ENCODE measurements around the gene LCLAT1.

LCLAT1 gene

DNA sequence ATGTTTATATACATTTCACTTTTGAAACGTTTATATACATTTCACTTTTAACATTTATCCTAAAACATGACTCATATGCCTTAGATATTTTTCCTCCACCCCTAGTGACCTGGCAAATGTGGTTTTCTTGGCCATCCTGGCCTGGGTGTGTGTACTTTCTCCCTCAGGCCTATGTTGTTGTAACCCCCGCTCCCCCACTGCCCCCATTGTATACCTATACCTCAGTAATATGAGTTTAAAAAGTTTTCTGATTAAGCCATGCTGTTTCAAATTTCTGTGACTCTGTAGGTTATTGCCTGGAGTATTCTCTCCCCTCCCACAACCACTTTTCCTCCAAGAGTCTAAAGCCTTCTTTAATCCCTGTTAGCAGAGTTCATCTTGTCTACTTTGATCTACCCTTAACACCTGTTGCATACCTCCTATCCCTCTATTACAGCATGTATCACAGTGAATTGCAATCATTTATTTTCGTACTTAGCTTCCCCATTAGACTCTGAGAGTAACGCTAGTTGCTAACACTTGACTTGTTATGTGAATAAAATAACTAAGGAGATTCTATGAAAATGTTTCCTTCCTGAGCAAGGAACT is 67.9 kb downstream of the LCLAT1 start:
- DNase-seq (ENCODE audit: low spot score): no peak

DNA sequence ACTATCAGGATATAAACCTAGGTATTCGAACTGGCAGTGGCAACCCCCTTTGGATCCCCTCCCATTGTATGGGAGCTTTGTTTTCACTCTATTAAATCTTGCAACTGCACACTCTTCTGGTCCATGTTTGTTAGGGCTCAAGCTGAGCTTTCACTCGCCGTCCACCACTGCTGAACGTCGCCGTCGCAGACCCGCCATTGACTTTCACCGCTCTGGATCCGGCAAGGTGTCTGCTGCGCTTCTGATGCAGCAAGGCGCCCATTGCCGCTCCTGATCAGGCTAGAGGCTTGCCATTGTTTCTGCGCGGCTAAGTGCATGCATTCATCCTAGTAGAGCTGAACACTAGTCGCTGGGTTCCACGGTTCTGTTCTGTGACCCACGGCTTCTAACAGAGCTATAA is 69.1 kb downstream of the LCLAT1 start:
- no peak for DNase-seq (ENCODE audit: low spot score)

DNA sequence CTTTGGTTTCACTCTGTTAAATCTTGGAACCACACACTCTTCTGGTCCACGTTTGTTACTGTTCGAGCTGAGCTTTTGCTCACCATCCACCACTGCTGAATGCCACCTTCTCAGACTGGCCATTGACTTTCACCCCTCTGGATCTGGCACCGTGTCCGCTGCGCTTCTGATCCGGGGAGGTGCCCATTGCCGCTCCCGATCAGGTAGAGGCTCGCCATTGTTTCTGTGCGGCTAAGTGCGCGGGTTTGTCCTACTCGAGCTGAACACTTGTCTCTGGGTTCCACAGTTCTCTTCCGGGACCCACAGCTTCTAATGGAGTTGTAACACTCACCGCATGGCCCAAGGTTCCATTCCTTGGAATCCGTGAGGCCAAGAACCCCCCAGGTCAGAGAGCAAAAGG is 72.8 kb downstream of the LCLAT1 start:
- DNase-seq (ENCODE audit: low spot score): no peak

DNA sequence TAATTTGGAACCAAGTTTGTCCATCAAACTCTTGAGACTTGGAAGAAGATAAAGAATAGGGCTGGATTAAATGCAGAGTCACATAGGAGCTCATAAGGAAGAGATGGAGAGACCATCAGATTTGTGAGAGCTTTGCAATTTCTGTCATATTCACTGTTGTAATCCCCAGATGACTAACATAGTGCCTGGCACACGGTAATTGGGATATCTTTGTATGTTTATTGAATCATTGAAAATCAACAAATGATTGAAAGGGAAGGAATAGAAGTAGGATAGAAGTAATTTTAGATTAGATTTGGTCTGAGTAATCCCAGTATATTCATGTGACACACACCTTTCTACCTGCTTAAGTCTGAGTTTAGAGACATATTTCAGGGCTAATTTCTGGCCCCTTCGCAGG is 75.4 kb downstream of the LCLAT1 start:
- no peak for DNase-seq (ENCODE audit: low spot score)

DNA sequence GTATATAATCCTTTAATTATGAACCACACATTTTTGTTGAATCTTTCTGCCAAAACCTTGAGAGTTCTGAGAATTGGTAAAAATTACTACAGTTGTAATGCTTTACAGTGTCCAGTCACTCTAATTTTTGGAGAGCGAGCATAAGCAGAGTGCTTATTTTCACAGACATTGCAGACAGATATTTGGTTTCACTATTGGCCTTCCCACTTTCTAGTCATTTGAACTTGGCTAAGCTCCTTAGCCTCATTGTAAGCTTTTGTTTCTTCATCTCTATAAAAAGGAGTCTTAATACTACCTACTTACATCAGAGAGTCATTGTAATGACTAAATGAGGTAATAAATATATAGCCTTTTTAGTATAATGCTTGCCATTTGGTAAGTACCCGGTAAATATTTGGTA is 80.4 kb downstream of the LCLAT1 start:
- DNase-seq (ENCODE audit: low spot score): no peak

DNA sequence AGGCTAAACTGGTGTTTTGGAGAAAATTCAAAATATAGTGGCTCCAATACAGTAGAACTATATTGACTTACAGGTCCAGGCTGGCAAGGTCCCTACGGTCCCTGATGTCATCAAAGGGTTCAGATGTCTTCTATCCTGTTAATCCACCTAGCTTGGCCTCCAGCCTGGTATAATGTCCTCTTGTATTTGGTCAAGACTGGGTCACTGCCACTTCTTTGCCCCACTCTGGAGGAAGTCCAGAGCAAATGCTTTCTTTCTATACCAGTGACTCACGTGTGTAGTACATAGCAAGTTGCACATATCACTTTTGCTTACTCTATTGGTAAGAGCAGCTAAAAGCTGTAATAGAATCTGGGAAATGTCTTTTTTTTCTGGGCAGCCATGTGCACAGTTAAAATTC is 80.8 kb downstream of the LCLAT1 start:
- DNase-seq (ENCODE audit: low spot score): no peak

DNA sequence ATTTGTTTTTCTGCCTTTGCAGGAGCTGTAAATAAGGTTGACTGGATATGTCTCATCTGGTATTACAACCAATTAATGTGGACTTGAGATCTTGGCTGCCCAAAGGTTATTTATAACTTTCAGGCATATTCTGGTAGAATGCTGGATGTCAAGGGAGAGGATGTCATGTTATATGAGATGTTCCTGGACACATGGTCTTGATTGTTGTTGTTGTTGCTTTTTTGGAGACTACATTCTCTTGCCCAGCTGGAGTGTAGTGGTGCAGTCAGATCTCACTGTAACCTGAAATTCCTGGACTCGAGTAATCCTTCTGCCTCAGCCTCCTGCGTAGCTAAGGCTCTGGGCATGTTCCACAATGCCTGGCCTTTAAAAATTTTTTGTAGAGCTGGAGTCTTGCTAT is 83.3 kb downstream of the LCLAT1 start:
- no peak for DNase-seq (ENCODE audit: low spot score)

DNA sequence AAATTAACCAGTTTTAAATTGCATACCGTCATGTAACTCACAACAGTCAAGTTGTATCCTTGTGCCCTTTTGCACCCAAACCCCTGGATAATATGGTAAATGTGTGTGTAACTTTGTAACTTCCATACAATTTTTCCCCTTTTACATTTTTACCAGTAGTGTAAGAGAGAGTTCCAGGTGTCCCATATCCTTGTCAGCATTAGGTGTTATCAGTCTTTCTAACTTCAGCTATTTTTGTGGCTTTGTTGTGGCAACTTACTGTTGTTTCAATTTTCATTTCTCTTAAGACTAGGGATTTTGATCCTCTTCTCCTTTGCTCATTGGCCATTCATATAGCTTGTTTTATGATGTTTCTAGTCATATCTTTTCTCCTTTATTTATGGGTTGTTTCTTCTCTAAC is 94.6 kb downstream of the LCLAT1 start:
- DNase-seq (ENCODE audit: low spot score): no peak

DNA sequence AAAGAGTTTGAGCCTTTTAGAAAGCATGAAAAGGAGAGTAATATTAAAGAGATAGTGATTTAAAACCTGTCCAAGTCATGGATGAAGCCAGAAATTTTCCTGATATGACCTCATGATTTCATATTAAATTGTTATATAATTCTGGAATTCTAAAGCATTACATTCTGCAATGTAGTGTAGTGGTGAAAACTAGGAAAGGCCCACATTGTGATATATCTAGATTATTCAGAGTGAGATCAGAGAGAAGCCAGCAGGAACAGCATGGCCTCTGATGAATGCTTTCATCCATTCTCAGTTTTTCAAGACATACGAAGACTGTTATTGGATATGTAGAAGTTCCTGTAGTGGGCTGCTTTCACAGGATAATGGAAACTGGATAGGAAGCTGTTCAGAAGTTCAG is 98.8 kb downstream of the LCLAT1 start:
- DNase-seq (ENCODE audit: low spot score): no peak

DNA sequence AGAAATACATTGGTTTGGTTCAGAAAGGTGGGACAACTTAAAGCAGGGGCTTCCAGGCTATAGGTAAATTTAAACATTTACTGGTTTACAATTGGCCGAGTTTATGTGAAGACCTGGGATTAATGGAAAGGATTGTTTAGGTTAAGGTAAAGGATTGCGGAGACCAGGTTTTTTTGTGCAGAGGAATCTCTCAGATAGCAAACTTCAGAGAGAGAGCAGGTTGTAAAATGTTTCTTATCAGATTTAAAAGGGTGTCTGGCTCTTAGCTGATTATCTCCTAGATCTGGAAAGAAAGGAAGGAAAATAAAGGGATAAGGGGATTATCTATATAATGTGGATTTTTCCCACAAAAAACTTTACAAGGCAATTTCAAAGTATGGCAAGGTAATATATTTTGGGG is 101.3 kb downstream of the LCLAT1 start:
- DNase-seq (ENCODE audit: low spot score): no peak

DNA sequence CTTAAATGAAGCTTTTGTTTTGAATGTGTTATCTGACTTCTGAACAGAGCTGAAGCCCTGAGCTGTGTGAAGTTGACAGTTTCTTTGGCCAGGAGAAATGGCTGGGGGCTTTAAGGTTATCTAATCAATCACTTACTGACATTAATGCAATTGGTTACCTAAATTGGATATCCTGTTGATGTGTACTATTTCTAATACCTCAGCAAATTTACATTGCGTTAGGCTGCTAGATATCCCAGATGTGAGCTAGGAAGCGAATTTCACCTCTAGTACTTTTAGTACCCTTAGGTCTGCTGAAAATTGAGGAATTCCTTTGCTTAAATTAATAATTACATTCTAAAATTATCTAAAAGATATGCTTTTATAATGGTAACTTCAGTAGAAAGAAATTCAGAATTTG is 102.0 kb downstream of the LCLAT1 start:
- no peak for DNase-seq (ENCODE audit: low spot score)

DNA sequence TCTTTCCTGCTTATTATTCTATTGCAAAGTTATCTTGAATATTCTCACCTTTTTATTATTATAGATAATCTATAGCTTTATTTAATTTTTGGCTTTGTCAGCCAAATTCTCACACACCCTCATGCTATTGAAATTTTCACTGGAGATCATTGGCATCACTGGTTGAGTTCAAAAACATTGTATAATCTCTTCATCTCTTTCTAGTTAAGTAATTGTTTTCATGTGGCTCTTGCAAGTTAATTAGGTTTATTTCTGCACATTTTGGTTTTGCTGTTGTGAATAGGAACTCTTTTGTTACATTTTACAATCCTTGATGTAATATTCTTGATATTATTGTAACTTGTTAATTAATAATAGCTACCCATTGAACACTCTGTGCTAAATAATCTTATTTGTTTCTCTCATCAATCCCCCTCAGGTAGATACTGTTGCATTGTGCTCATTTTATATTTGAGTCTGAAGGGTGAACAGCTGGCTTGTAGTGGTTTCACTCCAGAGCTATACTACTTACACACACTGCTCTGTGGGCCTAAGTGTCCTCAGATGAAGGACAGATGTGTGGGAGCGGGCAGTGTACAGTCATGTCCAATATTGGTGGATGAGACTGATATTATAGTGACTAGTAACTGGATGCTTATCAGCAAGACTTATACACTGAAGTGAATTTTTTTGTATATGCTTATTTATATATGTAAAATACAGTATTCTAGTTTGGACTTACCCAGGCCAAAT is 112.7 kb downstream of the LCLAT1 start:
- DNase-seq (ENCODE audit: low spot score): no peak

DNA sequence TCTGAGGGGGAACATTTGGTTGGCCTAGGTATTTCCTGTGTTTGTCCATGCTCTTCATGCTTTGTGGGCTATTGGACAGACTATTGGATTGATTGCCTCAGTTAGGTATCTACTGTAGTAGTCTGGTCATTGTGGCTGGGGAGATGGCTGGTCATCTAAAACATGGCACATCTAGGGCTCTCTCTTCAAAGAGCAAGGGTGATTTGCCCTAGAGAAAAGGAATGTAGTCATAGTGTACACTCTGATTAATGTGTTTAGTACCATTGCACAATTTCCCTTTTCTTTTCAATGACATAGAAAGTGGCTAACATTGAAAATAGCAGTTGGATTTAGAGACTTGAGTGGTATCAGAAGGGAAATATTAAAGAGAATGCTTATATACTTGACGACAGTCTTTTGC is 114.3 kb downstream of the LCLAT1 start:
- DNase-seq (ENCODE audit: low spot score): no peak

DNA sequence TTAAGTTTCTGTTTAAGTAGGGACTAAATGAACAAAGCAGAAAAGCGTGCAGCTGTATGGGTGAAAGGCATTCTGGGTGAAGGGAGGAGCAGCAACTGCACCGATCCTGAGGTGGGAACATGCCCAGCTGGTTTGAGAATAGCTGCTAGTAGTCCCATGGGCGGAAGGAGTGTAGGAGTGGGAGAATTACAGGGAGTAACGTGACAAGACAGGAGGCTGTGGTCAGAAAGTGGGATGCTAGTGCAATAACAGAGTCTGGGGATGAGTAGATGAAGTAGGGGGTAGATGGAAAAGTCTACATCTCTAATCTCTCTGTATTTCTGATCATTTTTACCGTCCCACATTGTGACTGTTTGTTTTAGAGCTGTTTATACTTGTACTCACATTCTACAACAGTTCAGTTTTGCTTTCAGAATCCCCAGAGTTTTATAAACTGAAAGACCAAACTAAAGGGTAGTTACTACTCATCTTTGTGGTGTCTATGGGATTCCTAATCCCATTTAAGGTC is 118.9 kb downstream of the LCLAT1 start:
- DNase-seq (ENCODE audit: low spot score): no peak

DNA sequence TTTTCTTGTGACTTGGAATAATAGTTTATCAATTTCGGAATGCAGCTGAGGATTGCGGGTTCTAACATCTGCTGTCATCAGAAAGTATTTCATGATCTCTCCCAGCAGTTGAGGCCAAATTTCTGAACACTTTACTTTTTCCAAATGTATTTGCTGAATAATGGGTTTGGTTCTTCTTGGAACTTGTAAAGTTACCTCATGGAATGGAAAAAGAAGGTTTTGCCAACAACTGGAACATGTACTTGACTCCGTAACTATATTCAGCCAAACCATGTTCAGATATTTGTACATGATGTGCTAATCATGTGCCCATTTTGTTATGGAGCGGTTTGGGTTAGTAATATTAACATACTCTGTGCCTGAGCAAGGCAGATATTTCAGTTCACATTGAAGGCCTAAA is 119.6 kb downstream of the LCLAT1 start:
- no peak for DNase-seq (ENCODE audit: low spot score)

DNA sequence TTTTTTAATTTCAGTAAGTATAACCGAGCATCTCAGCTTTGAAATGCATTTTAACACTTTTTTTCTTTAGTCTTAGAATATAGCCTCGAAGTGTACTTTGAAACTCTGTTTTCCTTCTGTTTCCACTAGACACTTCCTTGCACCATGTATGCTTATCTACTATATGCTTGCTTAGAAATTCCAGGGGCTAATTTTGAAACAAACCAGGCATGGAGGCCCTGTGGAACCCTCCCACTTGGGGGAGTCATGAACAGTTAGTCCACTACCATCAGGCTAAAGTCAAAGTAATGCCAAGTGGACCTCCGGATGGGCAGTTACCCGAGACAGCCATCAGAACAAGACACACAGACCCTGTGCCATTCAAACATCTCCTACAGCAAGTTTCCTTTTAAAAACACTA is 120.3 kb downstream of the LCLAT1 start:
- DNase-seq (ENCODE audit: low spot score): no peak

DNA sequence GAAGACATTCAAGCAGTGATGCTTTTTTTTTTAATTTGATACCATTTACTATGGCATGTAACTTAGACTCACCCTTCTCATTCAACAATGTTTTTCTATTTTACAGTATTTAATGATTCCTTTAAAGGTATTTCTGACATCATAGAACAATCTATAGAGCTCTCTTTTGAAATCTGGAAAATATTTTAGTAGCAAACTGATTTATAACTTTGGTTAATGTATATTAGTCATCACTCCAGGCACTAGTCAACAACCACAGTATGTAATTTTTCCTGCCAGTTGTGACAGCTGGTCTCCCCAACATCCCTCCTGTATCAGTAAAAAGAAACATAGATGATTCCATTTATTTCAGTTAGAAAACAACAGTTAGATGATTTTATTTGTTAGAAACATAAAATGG is 122.9 kb downstream of the LCLAT1 start:
- DNase-seq (ENCODE audit: low spot score): no peak

DNA sequence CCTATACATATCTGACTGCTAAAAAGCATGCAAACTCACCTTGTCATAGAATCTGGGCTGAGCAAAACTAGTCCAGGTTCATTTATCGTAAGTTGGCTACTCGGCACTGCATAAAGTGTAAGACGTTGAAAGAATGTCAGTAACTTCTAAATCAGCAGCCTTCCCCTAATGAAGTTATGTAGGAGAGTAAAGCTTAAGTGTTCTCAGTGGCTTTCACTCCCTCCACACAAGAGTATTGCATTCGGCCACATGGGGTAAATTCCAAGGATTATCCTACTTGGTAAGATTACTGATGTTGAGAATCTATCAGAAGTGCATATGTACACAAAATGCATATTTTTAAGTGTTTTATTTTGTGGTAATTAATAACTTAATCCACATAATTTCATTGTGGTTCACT is 130.1 kb downstream of the LCLAT1 start:
- no peak for DNase-seq (ENCODE audit: low spot score)

DNA sequence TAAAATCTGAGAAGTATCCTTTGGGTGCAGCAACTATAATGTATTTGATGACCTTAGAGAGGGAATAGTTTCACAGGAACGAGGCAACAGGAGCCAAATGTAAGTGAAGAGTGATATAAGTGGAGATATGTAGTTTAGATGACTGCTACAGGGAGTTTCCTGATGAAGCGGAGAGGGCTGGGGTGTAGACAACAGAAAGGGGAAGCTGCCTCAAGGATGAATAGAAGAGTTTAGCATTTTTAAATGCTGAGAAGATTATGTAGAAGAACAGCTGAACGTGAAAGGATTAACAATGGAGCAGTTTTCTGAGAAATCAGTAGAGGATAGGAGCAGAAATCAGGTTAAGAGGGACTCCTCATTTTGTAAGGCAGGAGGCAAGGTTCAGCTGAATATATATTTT is 133.3 kb downstream of the LCLAT1 start:
- DNase-seq (ENCODE audit: low spot score): no peak

DNA sequence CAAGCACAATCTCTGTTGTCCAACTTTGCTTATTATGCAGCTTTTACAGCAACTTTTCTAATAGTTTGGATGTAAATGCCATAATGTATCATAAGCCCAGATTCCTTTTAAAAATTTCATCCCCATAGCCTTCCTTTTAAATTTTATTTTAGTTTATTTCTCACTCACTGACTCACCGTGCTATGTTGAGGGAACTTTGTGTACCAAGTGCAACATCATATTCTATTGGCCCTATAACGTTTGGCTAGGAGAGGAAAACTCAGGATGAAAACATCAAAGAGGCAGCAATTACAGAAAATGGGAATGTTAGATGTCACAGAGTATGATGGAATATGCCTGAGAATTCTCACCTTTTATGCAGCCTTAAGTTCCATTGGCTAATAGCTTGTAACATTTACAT is 135.5 kb downstream of the LCLAT1 start:
- DNase-seq (ENCODE audit: low spot score): no peak

DNA sequence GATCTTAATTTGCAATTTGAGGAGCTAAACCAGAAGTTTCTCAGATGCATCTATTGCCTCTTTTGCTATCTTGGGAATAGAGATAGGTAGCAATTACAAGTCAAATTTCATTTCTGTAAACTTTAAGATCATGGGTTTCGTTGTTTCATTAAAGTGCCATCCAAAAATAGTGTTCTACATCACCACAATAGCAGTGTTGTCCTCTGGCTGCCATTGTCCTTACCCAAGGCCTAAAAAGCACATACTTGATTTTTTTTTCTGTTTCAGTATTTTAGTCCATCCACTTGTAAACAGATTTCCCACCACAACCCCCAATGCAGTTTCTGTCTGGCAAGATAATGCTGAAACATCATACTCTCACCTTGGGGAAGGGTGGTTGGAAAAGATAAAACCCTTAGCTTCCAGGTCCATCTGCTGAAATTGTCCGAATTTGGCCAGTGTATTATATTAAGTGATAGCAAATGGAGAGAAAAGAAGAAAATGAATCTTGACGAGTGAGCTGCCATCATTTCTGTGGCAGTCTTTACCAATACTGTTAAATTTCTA is 136.2 kb downstream of the LCLAT1 start:
- DNase-seq (ENCODE audit: low spot score): no peak

DNA sequence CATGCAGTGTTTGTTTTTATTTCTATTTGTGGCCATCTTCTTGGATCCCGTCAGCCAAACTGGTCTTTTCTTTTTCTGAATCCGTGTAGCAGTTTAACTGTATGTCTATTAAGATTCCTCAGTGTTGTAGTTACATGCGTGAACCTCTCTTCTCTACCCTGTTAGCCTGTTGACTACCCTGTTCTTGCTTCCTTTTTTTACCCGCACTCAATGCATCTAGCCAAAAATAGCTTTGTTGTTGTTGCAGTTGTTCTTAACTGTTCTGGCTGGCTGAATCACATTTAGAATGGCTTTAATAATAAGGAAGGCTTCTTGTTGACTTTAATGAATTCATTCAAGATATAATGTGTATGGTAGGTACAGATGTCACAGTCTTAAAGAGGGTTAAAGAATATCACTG is 137.1 kb downstream of the LCLAT1 start:
- no peak for DNase-seq (ENCODE audit: low spot score)

DNA sequence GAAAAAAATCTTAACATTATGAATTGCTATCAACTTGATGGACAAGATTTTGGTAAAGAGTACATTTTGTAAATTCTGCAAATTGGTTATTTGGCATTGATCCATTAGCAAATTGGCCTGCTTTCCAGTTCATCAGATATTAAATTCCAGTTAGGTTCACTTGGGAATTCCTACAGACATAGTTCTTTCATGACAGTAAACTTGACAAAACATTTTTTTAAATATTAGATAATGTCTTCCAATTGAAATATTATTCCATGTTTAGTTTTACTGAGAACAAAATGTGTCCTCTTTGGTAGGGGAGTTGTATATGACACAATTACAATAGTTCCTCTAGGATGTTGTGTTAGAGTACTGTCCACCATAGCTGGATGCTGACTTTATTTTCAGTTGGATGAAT is 141.9 kb downstream of the LCLAT1 start:
- no peak for DNase-seq (ENCODE audit: low spot score)

DNA sequence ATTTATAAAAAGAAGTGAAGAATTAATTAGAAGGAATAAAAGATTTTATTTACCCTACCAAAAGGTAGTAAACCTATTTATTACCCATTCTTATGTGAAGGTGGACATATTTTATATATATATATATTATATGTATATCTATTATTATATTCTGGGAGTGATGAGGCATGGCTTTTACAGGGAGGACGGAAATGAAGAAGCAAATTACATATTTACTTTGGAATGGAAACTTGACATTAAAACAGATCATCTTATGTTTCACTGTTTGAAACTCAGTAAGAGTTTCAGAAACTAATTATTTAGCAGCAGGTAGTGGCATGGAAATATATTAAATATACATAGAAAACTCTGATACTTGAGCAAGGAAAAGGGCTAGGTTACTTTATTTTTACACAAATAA is 143.4 kb downstream of the LCLAT1 start:
- no peak for DNase-seq (ENCODE audit: low spot score)
